GM18499 (cell line): Measurements from ENCODE around the gene GET3.

Experiments used
- ATAC-seq: cut with Tn5 transposase; IDR thresholded peaks from one replicate; pipeline ENCODE4 v1.9.1; 2021; ENCODE audit warnings: moderate number of reproducible peaks; ENCODE audit not compliant: insufficient read depth, unreplicated experiment

Gene GET3

DNA sequence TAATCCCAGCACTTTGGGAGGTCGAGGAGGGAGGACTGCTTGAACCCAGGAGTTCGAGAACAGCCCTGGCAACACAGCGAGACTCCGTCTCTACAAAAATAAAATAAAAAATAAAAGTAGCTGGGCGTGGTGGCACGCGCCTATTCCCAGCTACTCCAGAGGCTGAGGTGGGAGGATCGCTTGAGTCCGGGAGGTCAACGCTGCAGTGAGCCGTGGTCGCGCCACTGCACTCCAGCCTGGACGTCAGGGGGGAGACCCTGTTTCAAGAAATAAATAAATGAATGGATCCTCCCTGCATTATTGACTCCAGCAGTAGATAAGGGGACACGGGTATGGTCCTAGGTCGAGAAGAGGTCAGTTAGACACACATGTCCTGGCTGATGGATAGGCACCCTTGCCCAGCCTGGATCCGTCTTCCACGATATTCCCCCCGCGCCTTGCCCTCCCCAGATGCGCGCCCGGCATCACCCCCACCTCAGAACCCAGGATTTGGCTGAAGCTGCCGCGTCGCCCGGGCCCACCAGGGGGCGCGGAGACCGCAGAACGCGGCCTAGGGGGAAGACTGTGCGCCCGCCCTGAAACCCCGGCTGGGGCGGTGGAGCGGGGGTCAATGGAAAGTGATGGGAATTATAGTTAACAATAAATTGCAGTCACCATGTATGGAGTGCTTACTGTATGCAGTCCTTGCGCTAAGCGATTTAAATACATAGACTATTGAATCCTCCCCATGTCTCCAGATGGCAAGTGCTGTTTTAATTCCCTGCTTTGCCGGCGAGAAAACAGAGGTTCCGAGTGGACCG lies 40.1 kb downstream of the GET3 start:
- ATAC-seq, result no peak

- ATAC-seq, result no peak
Observed at GRCh38 chr19:12778017-12778904, 41.0 kb downstream of the GET3 start.

GRCh38 chr19:12778905-12779161 lies 41.5 kb downstream of the GET3 start:
- ATAC-seq, result no peak

DNA sequence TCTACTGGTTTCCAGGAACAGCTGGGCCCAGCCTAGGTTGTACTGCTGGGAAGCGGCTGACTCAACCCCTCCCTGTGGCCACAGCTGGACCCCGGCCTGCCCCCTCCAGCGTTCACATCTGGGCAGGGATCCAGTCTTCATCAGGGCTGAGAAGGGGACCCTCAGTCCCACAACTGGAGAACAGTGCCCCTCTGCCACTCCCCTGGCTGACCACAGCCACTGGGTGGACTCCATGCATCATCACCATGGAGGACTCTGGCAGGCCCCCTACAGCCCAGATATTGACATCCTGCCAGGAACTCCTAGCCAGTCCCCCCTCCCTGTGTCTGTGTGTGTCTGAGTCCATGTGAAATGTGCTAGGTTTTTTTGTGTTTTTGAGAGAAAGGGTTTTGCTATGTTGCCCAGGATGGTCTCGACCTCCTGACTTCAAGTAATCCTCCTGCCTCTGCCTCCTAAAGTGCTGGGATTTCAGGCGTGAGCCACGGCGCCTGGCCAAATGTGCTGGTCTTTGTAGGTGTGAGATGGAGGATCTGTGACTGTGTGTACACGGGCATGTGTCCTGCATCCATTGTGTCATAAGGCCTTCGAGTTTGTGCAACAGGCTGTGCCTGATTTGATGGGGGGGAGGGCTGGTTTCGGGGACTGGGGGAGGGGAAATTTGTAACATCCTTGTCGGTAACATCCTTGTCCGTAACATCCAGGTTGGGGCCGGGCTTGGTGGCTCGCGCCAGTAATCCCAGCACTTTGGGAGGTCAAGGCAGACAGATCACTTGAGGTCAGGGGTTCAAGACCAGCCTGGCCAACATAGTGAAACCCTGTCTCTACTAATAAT lies 42.1 kb downstream of the GET3 start:
- no peak for ATAC-seq

GRCh38 chr19:12782174-12782423 lies 44.8 kb downstream of the GET3 start:
- ATAC-seq, result no peak

DNA sequence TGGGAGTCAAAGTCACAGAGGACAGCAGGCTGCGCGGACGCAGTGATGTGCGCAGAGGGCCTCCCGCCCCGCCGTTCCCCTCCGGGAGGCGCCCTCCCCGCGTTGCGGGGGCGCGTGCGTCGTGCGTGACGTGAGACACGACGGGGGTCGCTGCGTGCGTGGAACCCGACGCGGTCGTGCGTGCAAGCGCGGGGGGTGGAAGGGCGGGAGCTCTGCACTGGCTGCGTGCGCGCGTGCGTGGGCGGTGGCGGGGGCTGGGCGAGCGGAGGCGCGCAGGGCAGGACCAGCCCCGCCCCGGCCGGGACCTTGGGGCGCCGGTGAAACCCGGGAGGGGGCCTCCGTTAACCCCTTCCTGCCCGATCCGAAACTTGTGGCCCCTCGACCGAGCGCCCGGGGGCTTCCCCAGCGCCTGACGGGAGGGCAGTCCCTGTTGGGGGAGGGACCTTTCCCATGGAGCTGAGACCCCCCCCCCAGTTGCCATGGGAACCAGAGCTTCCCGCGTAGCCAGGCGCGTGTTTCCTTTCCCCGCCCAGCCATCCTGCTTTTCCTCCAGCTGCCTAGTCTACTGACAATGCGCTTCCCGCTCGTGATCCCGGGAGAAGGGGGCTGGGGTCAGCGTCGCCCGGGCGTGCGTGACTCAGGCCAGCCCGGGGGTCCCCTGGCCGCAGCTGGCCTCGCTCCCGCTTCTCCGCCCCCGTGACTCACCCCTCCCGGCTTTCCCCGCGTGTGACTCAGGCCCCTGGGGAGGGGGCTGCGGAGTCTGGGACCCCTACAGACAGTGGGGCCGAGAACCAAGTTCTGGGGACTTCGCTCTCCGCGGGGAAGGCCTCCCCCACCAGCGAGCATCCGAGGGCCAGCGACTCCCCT lies 45.4 kb downstream of the GET3 start:
- ATAC-seq, result no peak

GRCh38 chr19:12783291-12783848 lies 46.1 kb downstream of the GET3 start:
- ATAC-seq, result no peak

DNA sequence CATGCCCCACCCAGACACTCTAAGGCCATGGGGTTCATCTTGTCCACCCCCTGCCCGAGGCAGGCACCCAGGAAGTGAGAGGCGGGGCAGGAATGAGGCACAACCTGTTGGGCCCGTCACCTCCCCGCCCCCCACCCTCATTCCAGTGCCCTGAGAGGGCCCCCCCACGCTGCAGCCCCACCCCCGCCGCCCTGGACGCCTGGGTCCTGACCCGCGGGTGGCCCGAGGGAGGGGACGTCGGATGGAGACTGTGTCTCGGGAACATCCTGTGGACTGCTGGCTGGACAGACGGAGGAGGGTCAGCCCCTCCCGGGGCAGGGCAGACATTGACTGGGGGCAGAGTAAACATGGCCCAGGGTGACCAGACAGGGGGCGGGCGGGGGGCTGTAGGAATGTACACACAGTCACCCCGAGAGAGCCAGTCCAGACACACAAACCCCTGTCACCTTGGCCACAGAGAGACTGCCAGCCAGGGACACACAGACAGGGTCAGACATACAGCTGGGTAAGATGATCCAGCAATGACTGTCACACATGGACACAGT lies 46.6 kb downstream of the GET3 start:
- ATAC-seq, result no peak

DNA sequence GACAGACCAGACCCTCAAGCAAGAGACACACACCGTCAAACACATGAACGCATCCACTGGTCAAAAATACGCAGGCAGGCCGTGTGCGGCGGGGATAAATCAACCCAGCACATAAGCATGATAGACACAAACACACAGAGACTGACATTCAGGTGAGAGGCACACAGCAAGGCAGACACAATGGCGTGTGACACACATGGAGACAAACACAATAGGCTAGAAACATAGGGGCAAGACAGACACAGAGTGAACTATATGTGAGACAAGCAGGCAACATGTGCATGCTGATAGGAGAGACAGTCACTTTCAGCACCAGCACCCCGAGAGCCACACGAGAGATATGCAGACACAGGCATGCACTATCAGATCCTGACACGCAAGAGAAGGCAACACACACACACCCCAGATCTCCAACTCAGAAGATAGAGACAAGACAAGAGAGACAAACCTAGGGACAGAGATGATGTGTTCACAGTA lies 47.1 kb downstream of the GET3 start:
- no peak for ATAC-seq

- no peak for ATAC-seq
Observed at GRCh38 chr19:12784871-12785430, 47.7 kb downstream of the GET3 start.

DNA sequence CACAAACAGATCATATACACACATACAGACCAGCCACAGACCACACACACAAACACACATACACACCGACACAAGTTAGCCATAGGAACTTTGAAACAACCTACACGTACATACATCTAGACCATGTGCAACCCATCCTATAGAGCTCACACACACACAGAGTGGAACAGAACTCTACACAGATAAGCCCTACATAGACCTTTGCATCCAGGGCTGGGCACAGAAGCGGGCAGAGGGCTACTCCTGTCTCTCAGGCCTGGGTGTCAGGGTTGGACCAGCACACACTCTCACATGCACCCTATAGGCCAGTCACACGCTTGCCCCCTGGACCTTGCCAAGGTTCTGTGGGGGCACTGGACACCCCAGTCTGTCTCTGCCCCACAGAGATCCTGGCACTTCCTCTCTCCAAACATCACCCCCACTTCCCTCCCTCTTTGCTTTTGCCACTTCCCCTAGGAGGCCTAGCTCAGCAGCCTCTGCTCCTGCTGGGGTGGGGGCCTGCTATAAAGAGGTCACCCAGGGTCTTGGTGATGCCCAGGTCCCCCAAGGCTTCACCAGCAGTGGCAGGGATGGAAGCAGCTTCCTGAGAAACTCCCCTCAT lies 48.2 kb downstream of the GET3 start:
- ATAC-seq, result no peak

DNA sequence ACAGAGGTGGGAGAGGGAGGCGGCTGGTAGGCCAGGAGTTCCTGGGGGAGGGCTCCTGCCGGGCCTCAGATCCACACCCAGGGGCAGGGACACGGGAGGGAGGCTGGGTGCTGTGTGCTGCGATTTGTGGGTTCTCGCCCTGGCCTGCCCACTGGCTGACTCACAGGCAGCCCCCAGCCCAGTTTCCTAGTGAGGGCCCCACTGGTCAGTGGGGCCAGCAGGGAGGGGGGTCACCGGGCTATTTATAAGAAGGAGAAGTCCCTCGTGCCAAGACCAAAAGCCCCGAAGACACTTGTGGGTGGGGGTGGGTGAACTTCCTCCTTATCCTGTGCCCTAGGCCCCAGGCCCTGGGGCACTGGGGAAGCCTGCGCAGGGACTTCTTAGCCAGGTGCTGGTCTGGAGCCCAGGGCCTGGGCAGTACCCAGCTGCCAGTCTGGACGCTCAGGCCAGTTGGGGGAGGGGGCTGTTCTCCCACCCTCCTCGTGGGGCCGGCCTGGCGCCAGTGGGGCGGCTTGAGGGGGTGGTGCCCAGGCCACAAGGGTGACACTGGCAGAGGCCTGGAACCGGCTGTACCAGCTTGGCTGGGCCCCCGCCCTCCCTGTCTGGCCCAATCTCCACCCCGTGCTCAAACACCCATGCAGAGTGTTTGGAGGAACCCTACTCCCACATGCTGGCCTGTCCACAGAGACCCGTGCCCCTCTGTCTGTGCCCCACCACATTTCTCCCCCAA lies 49.0 kb downstream of the GET3 start:
- no peak for ATAC-seq

DNA sequence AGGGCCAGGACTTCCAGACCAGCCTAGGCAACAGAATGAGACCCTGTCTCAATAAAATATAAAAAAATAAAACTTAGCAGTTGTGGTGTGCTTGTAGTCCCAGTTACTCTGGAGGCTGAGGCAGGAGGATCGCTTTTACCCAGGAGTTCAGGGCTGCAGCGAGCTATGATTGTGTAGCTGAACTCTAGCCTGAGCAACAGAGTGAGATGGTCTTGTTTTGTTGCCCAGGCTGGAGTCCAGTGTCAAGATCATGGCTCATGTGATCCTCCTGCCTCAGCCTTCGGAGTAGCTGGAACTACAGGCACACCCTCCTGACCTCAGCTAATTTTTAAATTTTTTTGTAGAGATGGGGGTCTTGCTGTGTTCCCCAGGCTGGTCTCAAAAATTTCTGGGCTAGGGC lies 49.7 kb downstream of the GET3 start:
- no peak for ATAC-seq

DNA sequence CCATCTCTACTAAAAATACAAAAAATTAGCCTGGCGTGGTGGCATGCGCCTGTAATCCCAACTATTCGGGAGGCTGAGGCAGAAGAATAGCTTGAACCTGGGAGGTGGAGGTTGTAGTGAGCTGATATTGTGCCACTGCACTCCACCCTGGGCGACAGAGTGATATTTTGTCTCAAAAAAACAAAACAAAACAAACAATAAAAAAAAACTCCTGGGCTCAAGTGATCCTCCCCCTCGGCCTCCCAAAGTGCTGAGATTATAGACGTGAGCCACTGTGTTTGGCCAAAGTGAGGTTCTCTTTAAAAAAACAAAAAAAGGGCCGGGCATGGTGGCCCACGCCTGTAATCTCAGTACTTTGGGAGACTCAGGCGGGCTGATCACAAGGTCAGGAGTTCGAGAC lies 50.2 kb downstream of the GET3 start:
- no peak for ATAC-seq

DNA sequence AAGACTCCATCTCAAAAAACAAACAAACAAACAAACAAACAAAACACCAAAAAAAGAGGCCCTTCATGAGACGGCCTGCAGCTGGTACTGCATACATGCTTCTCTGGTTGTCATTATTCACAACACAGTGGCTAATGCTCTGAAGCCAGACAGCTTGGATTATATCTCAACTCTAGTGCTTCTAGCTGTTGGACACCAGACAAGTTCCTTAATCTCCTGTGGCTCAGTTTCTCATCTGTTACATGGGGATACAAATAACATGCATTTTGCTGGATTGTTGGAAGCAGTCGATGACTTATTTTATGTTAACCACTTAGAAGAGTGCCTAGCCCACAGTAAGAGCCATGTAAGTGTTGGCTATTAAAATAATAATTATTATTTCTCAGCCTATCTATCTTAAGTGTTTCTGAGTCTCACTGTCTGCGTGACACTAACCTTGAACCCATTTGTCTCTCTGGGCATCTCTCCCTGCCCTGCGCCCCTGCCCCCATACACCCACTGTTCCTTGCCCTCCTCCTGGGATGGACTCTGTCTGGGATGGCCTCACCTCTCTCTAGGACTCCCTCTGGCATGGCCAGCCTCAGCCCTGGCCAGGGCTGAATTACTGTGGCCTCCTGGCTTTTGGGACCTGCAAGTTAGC lies 50.9 kb downstream of the GET3 start:
- ATAC-seq, result no peak

DNA sequence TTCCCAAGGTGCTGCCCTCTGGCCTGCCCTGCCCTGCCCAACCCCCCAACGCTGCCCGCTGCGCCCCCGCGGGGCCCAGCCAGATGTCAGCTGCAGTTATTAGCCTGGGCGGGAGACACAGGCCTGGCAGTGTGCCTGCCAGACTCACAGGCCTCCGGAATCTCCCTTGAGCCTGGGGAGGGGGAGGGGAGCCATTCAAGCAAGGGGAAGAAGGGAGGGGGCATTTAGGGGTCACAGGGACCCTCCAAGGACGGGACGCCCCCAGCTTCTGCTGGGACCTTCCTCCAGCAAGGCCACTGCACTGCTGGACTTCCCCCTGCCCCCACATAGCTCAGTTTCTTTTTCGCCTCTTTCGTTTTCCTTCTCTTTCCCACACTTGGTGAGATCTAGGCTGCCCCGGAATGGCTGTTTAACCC lies 51.4 kb downstream of the GET3 start:
- ATAC-seq, result no peak

- ATAC-seq, result no peak
Observed at GRCh38 chr19:12789098-12789903, 52.0 kb downstream of the GET3 start.
